ENCODE data around the gene PPARD. TPM values are rescaled to one million over a fixed set of nuclear protein-coding genes. Genes with fewer than 3 reads are reported as not detected.
A peak's percentile ranks its signal among the peaks of the same experiment; 100 is the strongest.
"Not testable (repeated sequence)": the region's sequence is repeated elsewhere in the genome, so short reads cannot be mapped to it uniquely, and the experiment has no call there.

The PPARD gene
- total RNA-seq, 2 experiments from 2014 or later: 6.1 to 11.9 TPM

- peak; percentile 53 for DNase-seq (ENCODE audit: low spot score)
- no peak for TF ChIP-seq EZH2phosphoT487 (IDR thresholded peaks at IDR 0.05; ENCODE audit: borderline replicate concordance, low read depth, low read length)
- no peak for TF ChIP-seq CTCF (conservative IDR thresholded peaks at IDR 0.05; ENCODE audit: low read length)
- Histone ChIP-seq H3K36me3 (ENCODE audit: insufficient read depth, low read length) (peaks cover 22% of the 10 kb centered on the region), H3K4me1 (ENCODE audit: insufficient read depth, low read length, poor library complexity, severe bottlenecking) (peaks cover 17% of the 10 kb centered on the region), H3K27ac (ENCODE audit: low read depth, low read length, poor library complexity, severe bottlenecking) (peak overlapping the region; percentile 18), H3K79me2 (ENCODE audit: insufficient read depth, low read depth, low read length) (no peaks in the 10 kb centered on the region), H4K20me1 (ENCODE audit: insufficient read depth, low read length) (no peaks in the 10 kb centered on the region), H3K4me3 (ENCODE audit: low read depth, low read length, poor library complexity, severe bottlenecking) (no peak overlapping the region), H3K9me3 (ENCODE audit: low read length) (peaks cover 15% of the 10 kb centered on the region), H3K4me2 (ENCODE audit: low read length) (peak overlapping the region; percentile 32; the same call in 1 of the 2 replicates), H2AFZ (ENCODE audit: low read length) (peak overlapping the region; percentile 72; the same call in 1 of the 2 replicates), H3K9me2 (ENCODE audit: insufficient read depth, low read length) (no peaks in the 10 kb centered on the region)
- no TSS peak for BruUV-seq (replicated peaks)
- ChIA-PET CTCF (ENCODE audit: unreplicated experiment) (interaction anchor here (1.0 to 1.4 kb wide), 3 partner anchors 23 to 31 kb away, joined by 3 to 19 read pairs (median 4); partner anchors contain the start of gene DEF6), POLR2A (interaction anchor here (0.6 to 1.6 kb wide), 4 partner anchors 17 to 149 kb away, joined by 4 to 5 read pairs (median 4); partner anchors contain the start of gene DEF6)
- intact Hi-C loops (cut with micrococcal nuclease; ENCODE audit: unreplicated experiment): no loop called here
These were observed 14.1 kb upstream of the PPARD start for GRCh38 chr6:35328108-35328723.

DNA sequence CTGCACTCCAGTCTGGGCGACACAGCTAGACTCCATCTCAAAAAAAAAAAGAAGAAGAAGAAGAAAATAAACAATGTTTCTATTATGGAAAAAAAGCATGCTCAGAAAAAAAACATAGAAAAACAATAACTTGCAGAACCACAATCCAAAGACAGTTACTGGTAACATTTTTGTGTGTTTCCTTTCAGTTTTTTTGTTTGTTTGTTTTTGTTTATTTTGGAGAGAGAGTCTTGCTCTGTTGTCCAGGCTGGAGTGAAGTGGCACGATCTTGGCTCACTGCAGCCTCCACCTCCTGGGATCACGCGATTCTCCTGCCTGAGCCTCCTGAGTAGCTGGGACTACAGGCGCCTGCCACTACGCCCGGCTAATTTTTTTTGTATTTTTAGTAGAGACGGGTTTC lies 13.4 kb upstream of the PPARD start:
- BruUV-seq (replicated peaks); H3K4me2 ChIP-seq (ENCODE audit: low read length); H3K9me2 ChIP-seq (ENCODE audit: insufficient read depth, low read length); H3K27ac ChIP-seq (ENCODE audit: low read depth, low read length, poor library complexity, severe bottlenecking); H4K20me1 ChIP-seq (ENCODE audit: insufficient read depth, low read length); CTCF ChIA-PET (ENCODE audit: unreplicated experiment); H2AFZ ChIP-seq (ENCODE audit: low read length); DNase-seq (ENCODE audit: low spot score); intact Hi-C loops (cut with micrococcal nuclease; ENCODE audit: unreplicated experiment); H3K79me2 ChIP-seq (ENCODE audit: insufficient read depth, low read depth, low read length); H3K4me3 ChIP-seq (ENCODE audit: low read depth, low read length, poor library complexity, severe bottlenecking): not testable (repeated sequence)
- Histone ChIP-seq H3K9me3 (ENCODE audit: low read length) (peaks cover 15% of the 10 kb centered on the region), H3K36me3 (ENCODE audit: insufficient read depth, low read length) (peaks cover 21% of the 10 kb centered on the region), H3K4me1 (ENCODE audit: insufficient read depth, low read length, poor library complexity, severe bottlenecking) (peaks cover 11% of the 10 kb centered on the region)
- POLR2A ChIA-PET: interaction anchor here (1.6 kb wide), 1 partner anchor 18 kb away, joined by 4 read pairs; no protein-coding TSS in a partner anchor

- Histone ChIP-seq H3K79me2 (ENCODE audit: insufficient read depth, low read depth, low read length) (no peaks in the 10 kb centered on the region), H2AFZ (ENCODE audit: low read length) (no peak overlapping the region), H3K4me1 (ENCODE audit: insufficient read depth, low read length, poor library complexity, severe bottlenecking) (peaks cover 11% of the 10 kb centered on the region), H3K9me3 (ENCODE audit: low read length) (peaks cover 15% of the 10 kb centered on the region), H3K27ac (ENCODE audit: low read depth, low read length, poor library complexity, severe bottlenecking) (no peak overlapping the region), H3K4me3 (ENCODE audit: low read depth, low read length, poor library complexity, severe bottlenecking) (no peak overlapping the region), H3K36me3 (ENCODE audit: insufficient read depth, low read length) (peaks cover 9% of the 10 kb centered on the region), H3K4me2 (ENCODE audit: low read length) (no peak overlapping the region), H3K9me2 (ENCODE audit: insufficient read depth, low read length) (no peaks in the 10 kb centered on the region), H4K20me1 (ENCODE audit: insufficient read depth, low read length) (no peaks in the 10 kb centered on the region)
- ChIA-PET POLR2A (interaction anchor here (0.6 to 0.9 kb wide), 2 partner anchors 29 to 620 kb away, joined by 3 to 4 read pairs; no protein-coding TSS in a partner anchor), CTCF (ENCODE audit: unreplicated experiment) (no interaction called here)
- BruUV-seq (replicated peaks): no TSS peak
- DNase-seq (ENCODE audit: low spot score): no peak
- intact Hi-C loops (cut with micrococcal nuclease; ENCODE audit: unreplicated experiment): no loop called here
- TF ChIP-seq EZH2phosphoT487 (IDR thresholded peaks at IDR 0.05; ENCODE audit: borderline replicate concordance, low read depth, low read length): no peak
- no peak for TF ChIP-seq CTCF (conservative IDR thresholded peaks at IDR 0.05; ENCODE audit: low read length)
These were observed 11.7 kb upstream of the PPARD start for GRCh38 chr6:35330541-35331119.

All from OCI-LY7 (cell line).